Measurements from ENCODE around the gene CDCA8. TPM values are rescaled to one million over a fixed set of nuclear protein-coding genes. Genes with fewer than 3 reads are reported as not detected.

The CDCA8 gene
- total RNA-seq, 1 experiment from 2014 or later = 48.5 TPM

DNA sequence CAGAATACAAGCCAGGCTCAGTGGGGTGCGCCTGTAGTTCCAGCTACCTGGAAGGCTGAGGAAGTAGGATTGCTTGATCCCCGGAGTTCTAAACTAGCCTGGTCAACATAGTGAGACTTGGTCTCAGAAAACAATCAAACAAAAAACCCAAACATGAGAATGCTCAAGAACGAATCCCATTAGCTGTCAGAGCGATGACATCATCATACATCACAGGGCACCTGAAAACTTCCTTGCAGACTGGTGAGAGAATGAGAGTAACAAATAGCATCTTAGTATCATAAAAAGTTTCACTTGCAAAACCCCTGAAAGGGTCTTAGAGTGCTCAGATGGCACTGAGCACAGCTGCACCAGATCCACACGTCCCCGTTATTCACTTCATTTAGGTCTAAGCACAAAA, 21.1 kb upstream of the CDCA8 start:
- H3K79me2 ChIP-seq (ENCODE audit: insufficient read depth, low read length) = no peaks in the 10 kb centered on the region
- H3K18ac ChIP-seq (ENCODE audit: insufficient read length, low read depth, low read length) = no peak overlapping the region
- Mint-ChIP-seq H3K27me3 (ENCODE audit: low read depth) (peaks cover 22% of the 10 kb centered on the region), H3K27ac (no peak overlapping the region), H3K9me3 (no peaks in the 10 kb centered on the region), H3K36me3 (ENCODE audit: insufficient read depth in 1 of 3, low read depth in 3 of 3) (no peaks in the 10 kb centered on the region), H3K4me3 (no peak overlapping the region), H3K4me1 (peaks cover 0 to 16% of the 10 kb centered on the region in 2 experiments; a peak in 3 of 4 replicates)
- no peaks in the 10 kb centered on the region for H3K9me3 ChIP-seq (ENCODE audit: control insufficient read depth, low read depth, low read length)
- no peak overlapping the region for H3K23ac ChIP-seq (ENCODE audit: insufficient read length, low read depth, low read length)
- WGBS (ENCODE audit: extremely low coverage, insufficient read length, low lambda C conversion rate) = no CpG with 5 or more reads among the region's 6 CpGs
- no peaks in the 10 kb centered on the region for H3K27me3 ChIP-seq (ENCODE audit: insufficient read depth, low read length)
- no peak overlapping the region for H3K4me2 ChIP-seq (ENCODE audit: insufficient read depth, insufficient read length, low read length)
- H2BK120ac ChIP-seq (ENCODE audit: low read depth, low read length, poor library complexity, severe bottlenecking) = no peak overlapping the region
- no peak overlapping the region for H3K27ac ChIP-seq (ENCODE audit: insufficient read length, low read depth, low read length)
- no peak overlapping the region for H3K14ac ChIP-seq (ENCODE audit: insufficient read depth, low read length)
- H3K56ac ChIP-seq (ENCODE audit: insufficient read length, low read depth, low read length) = no peak overlapping the region
- H2AK5ac ChIP-seq (ENCODE audit: insufficient read length, low read length) = no peak overlapping the region
- H4K91ac ChIP-seq (ENCODE audit: insufficient read length, low read depth, low read length) = no peak overlapping the region
- H2BK5ac ChIP-seq (ENCODE audit: insufficient read length, low read length) = no peak overlapping the region
- no peaks in the 10 kb centered on the region for H4K20me1 ChIP-seq (ENCODE audit: control insufficient read depth, insufficient read depth, insufficient read length)
- H3T11ph ChIP-seq (ENCODE audit: low read length) = no peak overlapping the region
- TF ChIP-seq, protein P1, sequence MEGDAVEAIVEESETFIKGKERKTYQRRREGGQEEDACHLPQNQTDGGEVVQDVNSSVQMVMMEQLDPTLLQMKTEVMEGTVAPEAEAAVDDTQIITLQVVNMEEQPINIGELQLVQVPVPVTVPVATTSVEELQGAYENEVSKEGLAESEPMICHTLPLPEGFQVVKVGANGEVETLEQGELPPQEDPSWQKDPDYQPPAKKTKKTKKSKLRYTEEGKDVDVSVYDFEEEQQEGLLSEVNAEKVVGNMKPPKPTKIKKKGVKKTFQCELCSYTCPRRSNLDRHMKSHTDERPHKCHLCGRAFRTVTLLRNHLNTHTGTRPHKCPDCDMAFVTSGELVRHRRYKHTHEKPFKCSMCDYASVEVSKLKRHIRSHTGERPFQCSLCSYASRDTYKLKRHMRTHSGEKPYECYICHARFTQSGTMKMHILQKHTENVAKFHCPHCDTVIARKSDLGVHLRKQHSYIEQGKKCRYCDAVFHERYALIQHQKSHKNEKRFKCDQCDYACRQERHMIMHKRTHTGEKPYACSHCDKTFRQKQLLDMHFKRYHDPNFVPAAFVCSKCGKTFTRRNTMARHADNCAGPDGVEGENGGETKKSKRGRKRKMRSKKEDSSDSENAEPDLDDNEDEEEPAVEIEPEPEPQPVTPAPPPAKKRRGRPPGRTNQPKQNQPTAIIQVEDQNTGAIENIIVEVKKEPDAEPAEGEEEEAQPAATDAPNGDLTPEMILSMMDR (conservative IDR thresholded peaks at IDR 0.05) = no peak
- no peak overlapping the region for H4K5ac ChIP-seq (ENCODE audit: insufficient read length, low read depth, low read length)
- no peak overlapping the region for H4K8ac ChIP-seq (replicated peaks; ENCODE audit: insufficient read length, low read depth, low read length)
- DNase-seq = no peak
- H2BK15ac ChIP-seq (ENCODE audit: low read depth, low read length) = no peak overlapping the region
- no peak overlapping the region for H2BK12ac ChIP-seq (ENCODE audit: insufficient read length, low read depth, low read length)
- H3K79me1 ChIP-seq (ENCODE audit: insufficient read depth, low read depth, low read length, poor library complexity, severe bottlenecking) = no peaks in the 10 kb centered on the region
- no peaks in the 10 kb centered on the region for H3K4me1 ChIP-seq (ENCODE audit: insufficient read depth, low read length)
- H2BK20ac ChIP-seq (ENCODE audit: low read depth, low read length, poor library complexity, severe bottlenecking) = no peak overlapping the region
- H3K4ac ChIP-seq (ENCODE audit: low read depth, low read length) = no peak overlapping the region
- no peak overlapping the region for H2AFZ ChIP-seq (ENCODE audit: low read length)
- H3K23me2 ChIP-seq (ENCODE audit: insufficient read length, low read depth, low read length, poor library complexity, severe bottlenecking) = no peaks in the 10 kb centered on the region
- no peak overlapping the region for H3K9ac ChIP-seq (ENCODE audit: extremely low read depth, insufficient read length, low read length)
